GM19397 (cell line): ENCODE results near the gene AQP6.

Experiments
- ATAC-seq: cut with Tn5 transposase; IDR thresholded peaks from one replicate; pipeline ENCODE4 v1.9.1; 2021; ENCODE audit warnings: mild to moderate bottlenecking, moderate library complexity; ENCODE audit not compliant: unreplicated experiment

Gene AQP6

GRCh38 chr12:49955899-49956662, 16.7 kb upstream of the AQP6 start:
- ATAC-seq: no peak

DNA sequence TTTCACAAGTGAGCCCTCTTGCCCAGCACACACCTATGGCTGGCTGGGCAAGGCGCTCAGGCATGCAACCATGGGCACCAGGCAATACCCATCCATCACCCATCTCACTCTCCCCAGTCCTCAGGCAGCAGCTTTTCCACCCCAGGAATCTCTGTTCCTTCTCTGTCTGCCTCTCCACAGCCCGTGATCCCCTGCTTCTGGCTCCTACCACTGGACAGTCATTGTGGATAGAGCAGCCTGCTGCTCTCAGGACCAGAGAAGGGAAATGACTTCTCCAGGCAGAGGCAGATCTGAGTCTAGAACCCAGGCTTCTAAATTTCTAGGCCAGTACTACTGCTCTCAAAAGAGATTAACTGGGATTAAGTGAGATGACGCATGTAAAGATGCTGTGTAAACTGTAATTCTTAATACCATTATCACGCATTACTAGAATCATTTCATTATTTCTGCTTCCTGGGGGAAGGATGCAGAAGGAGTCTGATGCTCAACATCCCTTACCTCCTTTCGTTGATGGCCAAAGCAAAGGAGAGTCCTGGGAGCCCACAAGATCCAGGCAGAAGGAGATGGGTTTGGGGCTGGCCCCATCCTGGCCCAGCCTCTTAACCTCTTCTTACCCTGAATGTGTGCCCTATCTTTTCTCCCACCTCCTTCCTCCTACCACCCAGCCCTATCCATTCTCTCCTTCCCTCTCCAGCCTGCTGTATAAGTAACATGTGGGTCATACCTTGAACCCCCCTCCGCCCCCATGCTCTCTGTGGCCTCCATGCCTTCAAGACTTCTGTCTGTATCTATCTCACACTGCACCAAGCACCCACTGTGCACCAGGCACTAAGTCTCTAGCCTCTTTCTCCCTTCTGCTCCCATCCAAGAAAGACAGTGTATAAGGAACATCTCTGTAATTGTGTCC, 15.8 kb upstream of the AQP6 start:
- ATAC-seq: no peak

GRCh38 chr12:49957570-49957967, 15.2 kb upstream of the AQP6 start:
- ATAC-seq: no peak

DNA sequence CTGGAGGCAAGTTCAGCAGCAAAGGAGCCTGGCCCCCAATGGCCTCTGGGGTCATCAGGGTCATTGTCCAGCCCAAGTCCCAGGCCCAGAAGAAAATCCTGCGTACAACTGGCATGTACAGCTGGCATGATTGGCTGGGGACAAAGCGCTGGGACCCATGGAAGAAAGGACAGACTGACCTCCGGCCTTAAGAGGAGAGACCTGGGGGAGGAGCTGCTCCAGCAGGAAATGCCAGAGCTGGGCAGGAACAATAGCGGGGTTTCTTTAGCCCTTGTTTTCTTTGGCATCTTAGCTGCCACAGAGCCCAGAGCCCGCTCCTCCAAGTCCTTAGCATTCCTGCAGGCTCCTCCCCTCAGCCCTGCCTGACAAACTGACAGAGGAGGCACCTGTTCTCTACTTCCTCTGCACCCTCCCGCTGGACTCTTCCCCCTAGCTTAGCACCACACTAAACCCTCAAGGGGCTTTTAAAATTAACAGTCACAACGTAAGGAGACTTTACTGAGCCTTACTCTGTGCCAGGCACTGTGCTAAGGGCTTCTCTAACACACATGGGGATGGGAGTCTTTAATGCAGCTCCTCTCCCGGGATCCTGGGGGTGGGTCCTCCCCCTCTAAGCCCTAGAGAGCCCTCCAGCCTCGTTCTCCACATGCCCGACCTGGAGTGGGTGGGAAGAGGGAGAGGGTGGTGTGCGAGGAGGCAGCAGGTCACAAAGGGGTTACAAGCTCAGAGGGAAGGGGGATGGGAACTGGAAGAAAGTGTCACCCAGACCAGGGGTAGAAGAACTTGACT, 12.9 kb upstream of the AQP6 start:
- ATAC-seq: no peak

GRCh38 chr12:49960474-49961110, 12.2 kb upstream of the AQP6 start:
- ATAC-seq: no peak

- no peak for ATAC-seq
These were observed 11.4 kb upstream of the AQP6 start, which contains the start of gene AQP5 for GRCh38 chr12:49961111-49961922. TSS of gene AQP5 (plus strand) at chr12:49961872. CDS start at chr12:49962018, 146 bp downstream.

GRCh38 chr12:49961993-49962764, 10.6 kb upstream of the AQP6 start:
- no peak for ATAC-seq

DNA sequence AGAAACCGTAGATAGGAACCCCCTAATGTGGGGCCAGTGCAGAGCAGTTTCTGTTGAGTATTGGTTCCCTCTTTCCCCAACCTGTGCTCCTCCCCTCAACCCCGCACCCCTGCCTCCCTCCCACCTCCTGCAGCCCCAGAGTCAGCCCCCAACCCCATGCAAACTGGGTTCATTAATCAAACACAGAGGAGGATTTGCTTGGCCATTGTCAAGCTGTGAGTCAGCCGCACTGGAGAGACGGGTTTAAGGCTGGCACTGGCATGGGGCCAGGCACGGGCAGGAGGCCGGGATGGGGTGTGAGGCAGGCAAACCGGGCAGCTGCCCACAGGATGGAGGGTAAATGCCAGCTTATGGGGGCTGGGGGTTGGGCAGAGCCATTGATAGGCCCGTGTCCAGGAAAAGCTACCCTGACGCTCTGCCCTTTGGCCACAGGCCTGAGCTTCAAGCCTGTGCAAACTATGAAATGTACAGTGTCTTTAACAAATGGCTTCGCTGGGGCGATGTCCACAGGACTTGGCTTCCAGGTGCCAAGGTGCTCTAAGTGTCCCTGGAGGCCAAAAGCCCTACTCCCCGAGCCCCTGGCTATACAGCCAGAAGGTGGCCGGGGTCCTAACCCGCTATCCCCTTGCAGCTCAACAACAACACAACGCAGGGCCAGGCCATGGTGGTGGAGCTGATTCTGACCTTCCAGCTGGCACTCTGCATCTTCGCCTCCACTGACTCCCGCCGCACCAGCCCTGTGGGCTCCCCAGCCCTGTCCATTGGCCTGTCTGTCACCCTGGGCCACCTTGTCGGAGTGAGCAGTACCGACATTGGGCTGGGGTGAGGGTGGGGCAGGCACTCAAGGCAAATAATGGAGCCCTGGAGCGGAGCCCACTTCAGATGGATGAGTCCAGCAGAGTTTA, 9.6 kb upstream of the AQP6 start:
- no peak for ATAC-seq

DNA sequence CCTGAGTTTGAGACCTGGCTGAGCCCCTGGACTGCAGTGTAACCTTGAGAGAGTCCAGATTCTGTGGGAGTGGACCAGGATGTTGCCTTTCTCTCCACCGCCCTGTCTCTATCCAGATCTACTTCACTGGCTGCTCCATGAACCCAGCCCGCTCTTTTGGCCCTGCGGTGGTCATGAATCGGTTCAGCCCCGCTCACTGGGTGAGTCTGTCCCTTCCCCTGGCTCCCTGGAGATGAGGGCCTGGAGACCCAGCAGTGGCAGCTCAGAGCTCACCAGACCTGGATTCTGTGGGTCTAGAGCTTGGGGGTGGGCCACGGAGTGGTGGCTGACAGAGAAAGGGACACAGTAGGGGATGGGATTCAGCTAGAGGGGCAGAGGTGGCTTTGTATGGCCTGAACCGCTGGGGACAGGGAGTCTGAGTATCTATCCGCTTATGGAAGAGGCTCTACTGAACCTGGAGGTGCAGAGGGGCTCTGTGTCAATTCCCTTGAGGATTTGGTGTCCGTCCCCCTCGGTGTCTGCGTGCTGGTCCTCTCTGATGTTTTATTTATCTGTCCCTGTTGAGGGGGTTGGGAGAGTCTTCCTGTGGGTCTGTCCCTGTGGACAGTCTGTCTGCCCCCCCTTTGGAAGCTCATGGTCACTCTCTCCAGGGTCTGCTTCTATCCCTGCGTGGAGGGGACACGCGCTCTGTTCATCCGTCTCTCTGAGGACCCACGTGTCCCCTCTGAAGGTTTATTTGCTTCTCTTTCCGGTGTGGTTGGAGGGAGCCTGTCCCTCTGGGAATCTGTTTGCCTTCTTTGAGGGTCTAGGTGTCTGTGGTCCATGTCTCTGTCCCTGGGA, 8.6 kb upstream of the AQP6 start:
- no peak for ATAC-seq

DNA sequence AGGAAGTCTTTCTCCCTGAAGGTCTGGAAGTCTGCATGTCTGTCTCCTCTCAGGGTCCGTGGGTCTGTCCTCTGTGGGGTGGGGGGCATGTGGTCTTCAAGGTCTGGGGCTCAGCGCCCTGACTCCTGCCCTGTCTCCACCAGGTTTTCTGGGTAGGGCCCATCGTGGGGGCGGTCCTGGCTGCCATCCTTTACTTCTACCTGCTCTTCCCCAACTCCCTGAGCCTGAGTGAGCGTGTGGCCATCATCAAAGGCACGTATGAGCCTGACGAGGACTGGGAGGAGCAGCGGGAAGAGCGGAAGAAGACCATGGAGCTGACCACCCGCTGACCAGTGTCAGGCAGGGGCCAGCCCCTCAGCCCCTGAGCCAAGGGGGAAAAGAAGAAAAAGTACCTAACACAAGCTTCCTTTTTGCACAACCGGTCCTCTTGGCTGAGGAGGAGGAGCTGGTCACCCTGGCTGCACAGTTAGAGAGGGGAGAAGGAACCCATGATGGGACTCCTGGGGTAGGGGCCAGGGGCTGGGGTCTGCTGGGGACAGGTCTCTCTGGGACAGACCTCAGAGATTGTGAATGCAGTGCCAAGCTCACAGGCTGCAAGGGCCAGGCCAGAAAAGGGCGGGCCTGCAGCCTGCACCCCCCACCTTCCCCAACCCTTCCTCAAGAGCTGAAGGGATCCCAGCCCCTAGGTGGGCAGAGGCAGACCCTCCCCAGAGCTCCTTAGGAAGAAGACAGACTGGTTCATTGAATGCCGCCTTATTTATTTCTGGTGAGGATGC, 7.7 kb upstream of the AQP6 start:
- ATAC-seq: no peak

GRCh38 chr12:49965836-49966235, 6.9 kb upstream of the AQP6 start:
- no peak for ATAC-seq

DNA sequence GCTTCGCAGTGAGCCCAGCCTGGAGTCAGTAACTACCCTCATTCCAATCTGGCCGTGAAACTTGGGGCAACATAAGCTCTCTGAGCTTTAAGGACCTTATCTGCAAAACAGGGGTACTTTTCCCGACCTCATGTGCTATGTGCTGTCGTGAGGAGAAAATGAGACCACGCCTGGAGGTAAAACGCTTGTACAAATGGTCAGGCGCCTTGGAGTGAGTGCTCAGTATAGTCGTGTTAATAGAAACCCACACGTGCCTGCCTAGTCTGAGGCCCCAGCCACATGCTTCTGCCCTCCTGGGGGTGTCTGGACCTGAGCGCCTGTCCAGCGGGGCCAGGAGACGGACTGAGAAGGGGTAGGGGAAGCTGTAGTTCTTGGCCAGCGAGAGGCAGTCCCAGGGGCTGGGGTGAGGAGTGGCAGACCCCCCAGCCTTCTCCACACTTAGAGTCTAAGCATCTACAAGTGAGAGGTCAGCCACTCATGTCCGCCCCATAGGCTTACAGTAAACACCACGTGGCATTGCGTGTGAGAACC, 6.2 kb upstream of the AQP6 start:
- ATAC-seq: no peak

DNA sequence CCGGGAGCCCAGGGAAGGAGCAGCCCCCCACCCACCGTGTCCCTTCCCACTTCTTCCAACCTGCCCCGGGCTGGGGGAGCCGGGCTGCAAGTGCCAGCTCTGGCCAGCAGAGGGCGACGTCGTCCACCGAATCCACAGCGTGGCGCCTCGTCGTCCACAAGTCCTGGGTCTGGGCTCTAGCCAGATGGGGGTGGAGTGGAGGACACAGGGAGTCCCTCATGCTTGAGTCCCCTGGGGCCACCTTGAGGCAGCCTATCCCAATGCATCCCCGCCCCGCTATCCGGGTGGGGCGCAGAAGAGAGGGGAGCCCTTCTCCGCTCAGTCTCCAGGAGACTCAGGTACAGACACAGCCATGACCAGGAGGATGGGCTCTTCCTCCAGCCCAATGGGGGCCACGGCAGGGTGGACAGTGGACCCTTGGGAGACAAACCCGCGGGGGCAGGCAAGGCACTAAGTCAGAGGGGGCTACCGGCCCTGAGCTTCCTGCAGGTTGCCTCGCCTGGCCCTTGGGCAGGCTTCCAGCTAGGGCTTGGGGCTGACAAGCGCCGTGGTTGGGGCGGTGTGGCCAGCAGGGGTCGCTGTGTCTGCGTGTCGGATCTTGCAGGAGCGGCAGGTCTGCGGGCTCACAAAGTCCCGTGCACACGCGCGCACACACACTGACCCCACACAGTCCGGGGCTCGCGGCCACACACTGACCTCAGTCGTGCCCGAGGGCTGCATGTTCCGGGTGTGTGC, 5.5 kb upstream of the AQP6 start:
- no peak for ATAC-seq

DNA sequence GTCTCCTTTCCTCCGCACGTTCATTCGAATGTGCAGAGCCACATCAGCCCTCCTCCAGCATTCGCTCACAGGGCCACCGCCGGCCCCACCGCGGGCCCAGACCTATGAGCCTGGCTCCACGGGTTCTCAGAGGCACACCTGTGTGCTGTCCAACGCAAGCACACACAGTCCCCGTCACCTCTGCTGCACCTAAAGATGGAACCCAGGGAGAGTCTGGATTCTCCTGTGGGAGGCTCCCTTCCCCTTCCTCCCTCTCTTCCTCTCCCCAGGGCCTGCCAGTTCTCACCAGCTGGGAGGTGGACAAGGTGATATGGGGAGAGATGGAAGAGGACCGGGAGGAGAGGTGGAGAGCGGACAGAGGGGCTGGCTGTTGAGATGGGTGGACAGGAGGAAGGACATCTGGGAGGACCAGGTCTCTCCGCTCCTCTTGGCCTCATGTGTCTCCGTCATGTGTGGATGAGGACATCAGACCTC, 4.9 kb upstream of the AQP6 start:
- no peak for ATAC-seq

DNA sequence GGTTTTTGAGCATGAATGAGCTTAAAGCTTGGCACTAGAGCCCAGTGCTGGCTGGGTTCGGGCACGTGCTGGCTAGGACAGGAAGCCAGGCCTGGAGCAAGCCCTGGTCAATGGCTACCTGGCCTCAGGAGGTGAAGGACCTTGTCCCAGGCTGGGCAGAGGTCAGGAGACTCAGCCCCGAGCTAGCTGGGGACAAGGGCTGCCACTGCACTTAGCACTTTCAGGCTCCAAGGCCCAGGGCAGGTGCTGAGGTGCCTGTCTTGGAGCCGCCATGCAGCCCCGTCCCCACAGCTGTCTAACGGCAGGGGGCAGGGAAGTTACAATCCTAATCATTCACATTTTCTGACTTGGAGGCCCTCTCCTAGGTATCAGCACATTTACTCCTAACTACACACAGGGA, 4.3 kb upstream of the AQP6 start:
- ATAC-seq: no peak
